ENCODE data around the gene GPATCH2L.

DNA sequence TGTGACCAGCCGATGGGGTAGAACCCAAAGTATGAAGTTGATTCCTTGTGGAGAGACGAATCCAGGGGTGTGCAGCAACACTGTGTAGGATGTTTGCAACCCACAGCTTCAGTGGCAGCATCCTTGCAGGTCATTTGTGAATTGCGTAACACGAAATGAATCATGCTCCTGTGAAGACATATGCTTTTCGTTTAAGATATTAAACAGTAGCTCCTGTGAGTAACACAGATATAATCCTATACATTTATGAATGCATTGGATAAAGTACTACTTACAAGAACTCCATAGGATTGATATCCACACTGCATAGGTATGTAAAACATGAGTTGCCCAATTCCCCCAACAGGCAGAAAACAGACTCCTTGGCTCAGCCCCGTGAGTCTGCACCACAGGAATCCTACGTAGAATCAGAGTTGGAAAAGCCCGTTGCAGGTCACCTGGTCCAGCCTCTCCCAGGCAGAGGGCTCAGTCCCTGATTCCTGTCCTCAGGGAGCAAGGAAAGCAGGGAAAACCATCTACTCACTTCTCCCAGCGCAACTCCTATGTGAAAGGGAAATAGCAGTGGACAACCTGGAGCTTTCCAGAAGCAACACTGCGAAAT is 75.8 kb downstream of the GPATCH2L start:
- TF ChIP-seq, protein P1, sequence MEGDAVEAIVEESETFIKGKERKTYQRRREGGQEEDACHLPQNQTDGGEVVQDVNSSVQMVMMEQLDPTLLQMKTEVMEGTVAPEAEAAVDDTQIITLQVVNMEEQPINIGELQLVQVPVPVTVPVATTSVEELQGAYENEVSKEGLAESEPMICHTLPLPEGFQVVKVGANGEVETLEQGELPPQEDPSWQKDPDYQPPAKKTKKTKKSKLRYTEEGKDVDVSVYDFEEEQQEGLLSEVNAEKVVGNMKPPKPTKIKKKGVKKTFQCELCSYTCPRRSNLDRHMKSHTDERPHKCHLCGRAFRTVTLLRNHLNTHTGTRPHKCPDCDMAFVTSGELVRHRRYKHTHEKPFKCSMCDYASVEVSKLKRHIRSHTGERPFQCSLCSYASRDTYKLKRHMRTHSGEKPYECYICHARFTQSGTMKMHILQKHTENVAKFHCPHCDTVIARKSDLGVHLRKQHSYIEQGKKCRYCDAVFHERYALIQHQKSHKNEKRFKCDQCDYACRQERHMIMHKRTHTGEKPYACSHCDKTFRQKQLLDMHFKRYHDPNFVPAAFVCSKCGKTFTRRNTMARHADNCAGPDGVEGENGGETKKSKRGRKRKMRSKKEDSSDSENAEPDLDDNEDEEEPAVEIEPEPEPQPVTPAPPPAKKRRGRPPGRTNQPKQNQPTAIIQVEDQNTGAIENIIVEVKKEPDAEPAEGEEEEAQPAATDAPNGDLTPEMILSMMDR (optimal IDR thresholded peaks at IDR 0.05 in 1 of 3, IDR thresholded peaks at IDR 0.05 in 1 of 3, conservative IDR thresholded peaks at IDR 0.05 in 1 of 3; ENCODE audit: extremely low read depth in 1 of 3, insufficient read depth in 2 of 3, low read length in 3 of 3) = no peak
- TF ChIP-seq EZH2 (IDR thresholded peaks at IDR 0.05; ENCODE audit: low read length) = no peak
